Keratinocyte (primary cell): ENCODE data around the gene AKAP13.

Experiments used
- EZH2 ChIP-seq: IDR thresholded peaks from one replicate; pipeline ENCODE4 v1.6.1; 2012; ENCODE audit warnings: inconsistent platforms, mild to moderate bottlenecking, low read length, moderate library complexity
- TF ChIP-seq, protein P1 (sequence below), 3 experiments: IDR thresholded peaks in 1 of 3; conservative IDR thresholded peaks in 1 of 3; optimal IDR thresholded peaks in 1 of 3; 2 replicates in 2 of 3; 3 replicates in 1 of 3; pipeline versions ENCODE3 to v1.5.1; 2011; ENCODE audit warnings: low read length in 3 of 3, mild to moderate bottlenecking in 3 of 3, moderate library complexity in 2 of 3, control low read depth in 1 of 3, inconsistent platforms in 1 of 3; ENCODE audit not compliant: insufficient read depth in 2 of 3; ENCODE audit errors: extremely low read depth in 1 of 3

- TF ChIP-seq, protein P1, sequence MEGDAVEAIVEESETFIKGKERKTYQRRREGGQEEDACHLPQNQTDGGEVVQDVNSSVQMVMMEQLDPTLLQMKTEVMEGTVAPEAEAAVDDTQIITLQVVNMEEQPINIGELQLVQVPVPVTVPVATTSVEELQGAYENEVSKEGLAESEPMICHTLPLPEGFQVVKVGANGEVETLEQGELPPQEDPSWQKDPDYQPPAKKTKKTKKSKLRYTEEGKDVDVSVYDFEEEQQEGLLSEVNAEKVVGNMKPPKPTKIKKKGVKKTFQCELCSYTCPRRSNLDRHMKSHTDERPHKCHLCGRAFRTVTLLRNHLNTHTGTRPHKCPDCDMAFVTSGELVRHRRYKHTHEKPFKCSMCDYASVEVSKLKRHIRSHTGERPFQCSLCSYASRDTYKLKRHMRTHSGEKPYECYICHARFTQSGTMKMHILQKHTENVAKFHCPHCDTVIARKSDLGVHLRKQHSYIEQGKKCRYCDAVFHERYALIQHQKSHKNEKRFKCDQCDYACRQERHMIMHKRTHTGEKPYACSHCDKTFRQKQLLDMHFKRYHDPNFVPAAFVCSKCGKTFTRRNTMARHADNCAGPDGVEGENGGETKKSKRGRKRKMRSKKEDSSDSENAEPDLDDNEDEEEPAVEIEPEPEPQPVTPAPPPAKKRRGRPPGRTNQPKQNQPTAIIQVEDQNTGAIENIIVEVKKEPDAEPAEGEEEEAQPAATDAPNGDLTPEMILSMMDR (optimal IDR thresholded peaks at IDR 0.05 in 1 of 3, IDR thresholded peaks at IDR 0.05 in 1 of 3, conservative IDR thresholded peaks at IDR 0.05 in 1 of 3; ENCODE audit: extremely low read depth in 1 of 3, insufficient read depth in 2 of 3, low read length in 3 of 3): no peak
- no peak for TF ChIP-seq EZH2
These were observed 261.8 kb downstream of the AKAP13 start for GRCh38 chr15:85642065-85642692.
